HG02678 (cell line): Measurements from ENCODE around the gene C1orf74.
A peak's percentile ranks its signal among the peaks of the same experiment; 100 is the strongest.

Source experiments
- ATAC-seq: cut with Tn5 transposase; IDR thresholded peaks from one replicate; pipeline ENCODE4 v1.9.1; 2021; ENCODE audit warnings: mild to moderate bottlenecking, moderate library complexity; ENCODE audit not compliant: unreplicated experiment

Gene C1orf74

DNA sequence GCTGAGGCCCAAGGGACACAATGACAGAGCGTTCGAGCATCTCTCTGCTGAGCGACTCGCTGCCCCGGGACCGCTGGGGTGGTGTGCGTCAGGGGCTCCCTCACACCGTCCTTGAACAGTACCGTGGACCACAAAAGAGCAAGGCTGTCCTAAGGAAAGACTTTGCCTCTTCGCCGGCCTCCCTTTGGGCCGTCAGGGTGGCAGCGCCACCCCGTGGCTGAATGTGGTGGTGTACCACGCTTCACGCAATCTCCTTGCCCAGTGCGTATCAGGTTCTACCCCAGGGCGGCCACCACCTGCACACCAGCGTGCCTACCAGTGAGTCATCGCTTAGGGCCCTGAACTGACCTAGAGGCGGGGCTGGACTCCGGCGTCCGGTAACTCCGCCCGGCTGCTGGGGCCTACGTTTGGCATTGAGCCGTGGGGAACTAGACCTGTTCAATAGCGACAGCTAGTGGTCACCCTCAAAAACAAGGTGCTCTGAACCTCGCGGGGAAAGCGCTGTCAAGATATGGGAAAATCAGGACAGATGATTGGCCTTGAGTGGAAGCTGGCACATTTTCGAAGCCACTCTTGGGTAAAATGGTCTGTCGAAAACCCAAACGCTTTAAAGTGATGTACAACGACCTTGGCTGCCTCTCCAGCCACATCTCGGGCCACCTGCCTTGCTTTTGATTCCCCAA lies 36.6 kb downstream of the C1orf74 start:
- ATAC-seq: peak; percentile 72

DNA sequence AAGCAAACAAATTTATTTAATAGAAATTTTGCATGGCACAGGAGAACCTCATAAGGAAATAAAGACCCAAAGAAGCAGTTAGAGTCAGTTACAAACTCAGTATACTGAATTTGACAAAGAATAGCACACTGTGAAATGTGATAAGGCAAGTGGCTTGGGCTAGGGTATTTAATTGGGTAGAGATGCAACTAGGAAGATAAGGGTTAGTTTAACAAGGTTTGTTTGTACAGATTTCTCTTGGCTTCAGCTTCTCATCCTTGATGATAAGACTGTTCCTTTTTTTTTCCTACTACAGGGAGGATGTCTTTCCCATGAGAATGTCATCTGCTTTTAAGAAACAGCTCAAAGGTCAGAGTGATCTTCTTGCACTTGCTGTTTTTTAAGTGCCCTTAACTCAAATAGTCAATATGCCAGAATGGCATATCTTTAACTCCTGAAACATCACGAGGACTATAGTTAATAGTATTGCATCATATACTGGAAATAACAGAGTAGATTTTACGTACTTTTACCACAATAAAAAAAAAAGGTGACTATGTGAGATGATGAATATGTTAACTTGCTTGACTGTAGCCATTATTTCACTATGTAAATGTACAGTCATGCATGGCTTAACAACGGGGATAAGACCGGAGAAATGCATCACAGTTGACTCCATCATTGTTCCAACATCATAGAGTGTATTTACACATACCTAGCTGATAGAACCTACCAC lies 37.8 kb downstream of the C1orf74 start:
- ATAC-seq: no peak

DNA sequence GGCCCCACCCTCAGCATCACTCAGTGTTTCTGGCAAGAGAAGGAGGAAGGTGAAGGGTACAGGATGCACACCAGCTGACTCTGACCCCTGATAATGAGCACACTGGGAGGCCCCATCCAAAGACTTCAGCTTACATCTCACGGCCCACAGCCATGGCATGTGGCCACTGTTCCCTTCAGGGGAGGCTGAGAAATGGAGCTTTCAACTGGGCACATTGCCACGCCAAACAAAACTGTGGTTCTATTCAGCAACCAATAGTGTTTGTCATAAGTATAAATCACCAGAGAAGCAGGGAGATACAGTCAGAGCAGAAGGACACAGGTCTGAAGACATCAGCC lies 41.2 kb downstream of the C1orf74 start:
- ATAC-seq: no peak

DNA sequence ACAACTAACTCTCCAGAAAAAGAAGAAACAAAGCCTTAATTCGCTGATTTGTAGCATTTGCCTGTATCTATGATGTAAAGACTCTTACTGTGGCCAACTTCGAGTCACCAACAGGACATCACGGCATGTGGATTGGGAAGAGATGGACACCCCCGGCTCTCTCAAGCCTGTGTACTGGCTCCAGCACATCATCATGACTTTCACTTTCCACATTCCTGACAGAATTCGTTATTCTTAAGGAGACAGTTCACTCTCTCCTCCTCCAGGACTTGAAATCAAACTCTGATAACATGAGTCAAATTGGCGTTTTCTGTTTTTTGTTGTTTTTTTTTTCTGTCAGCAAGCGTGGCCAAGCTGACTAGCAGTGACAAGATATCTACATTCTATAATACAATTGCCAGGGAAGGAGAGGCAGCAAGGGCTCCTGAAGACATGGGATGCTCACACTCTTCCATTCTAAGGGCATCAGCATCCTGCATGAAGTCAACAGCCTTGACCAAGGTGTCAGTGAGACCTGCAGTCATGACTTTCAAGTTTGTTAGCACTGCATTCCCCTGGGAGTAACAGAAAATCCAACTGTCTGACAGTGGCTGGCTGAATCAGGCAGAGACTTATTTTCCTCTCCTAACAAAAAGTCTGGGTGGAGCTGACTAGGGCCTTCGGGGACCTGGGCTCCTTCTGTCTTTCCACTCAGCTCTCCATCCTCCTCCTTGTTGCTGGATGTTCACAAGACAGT lies 41.8 kb downstream of the C1orf74 start:
- no peak for ATAC-seq

DNA sequence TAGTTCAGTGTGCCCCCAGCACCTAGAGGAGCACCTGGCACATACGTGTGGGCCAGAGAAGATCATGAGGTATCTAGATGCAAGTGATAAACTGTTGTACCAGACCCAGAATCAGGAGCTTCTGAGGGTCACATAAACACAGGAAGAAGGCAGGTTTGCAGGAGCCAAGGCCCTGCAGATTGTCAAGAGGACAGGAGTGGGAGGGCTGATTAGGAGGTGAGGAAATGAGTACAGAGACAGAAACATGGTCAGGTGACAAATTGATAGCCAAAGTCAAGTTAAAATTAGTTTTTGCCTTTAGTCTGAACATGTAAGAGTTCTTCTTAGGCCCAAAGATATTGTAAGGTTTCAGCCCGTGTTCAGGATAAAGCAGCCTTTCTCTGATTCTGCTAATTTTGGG lies 42.5 kb downstream of the C1orf74 start:
- ATAC-seq: no peak

DNA sequence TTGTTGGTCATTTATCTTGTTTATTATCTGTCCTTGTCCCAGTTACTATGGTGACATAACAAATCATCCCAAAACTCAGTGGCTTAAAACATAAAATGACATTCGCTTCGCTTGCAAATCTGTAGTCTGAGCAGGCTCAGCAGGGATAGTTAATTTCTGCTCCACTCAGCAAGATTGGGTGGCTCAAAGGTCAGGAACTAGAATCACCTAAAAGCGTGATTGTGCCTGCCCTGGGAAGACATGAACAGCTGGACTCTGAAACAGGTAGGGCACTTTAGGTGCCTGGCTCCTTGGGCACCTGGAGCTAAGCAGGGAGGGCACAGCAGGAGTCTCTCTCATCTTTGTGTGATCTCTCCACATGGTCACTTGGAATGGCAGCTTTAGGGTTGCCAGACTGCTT lies 43.2 kb downstream of the C1orf74 start:
- no peak for ATAC-seq

DNA sequence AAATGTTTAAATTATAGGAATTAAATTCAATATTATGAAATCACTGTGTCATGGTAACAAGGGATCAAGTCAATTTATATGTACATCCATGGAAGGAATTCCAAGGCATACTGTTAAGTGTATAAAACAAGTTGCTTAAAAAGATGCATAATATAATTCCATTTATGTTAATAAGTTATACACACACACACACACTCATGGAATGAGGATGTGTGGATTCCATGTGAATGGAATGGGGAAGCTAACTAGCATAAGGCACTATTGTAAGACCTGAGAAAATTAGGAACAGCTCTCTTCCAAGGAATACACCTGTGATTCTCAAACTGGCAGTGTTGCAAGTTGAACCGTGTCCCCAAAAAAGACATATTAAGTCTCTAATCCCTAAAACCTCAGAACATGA lies 46.1 kb downstream of the C1orf74 start:
- no peak for ATAC-seq

DNA sequence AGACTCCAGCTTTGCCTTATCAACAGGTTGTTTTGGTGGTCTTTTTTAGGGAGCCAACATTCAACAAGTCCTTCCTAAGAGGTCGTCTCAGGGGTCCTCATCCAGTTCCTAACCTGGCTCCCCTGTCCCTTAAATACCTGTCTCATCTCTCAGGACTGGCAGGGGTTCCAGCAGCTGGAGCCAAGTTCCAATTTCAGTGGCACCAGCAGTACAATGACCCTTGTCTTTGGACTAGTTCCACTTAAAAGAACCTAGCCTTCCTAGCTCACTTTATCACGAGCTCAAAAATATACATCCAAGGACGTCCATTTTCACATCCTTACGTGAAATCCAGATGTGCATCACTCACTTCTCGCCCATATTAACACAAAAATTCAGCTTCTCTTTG lies 47.2 kb downstream of the C1orf74 start:
- no peak for ATAC-seq

DNA sequence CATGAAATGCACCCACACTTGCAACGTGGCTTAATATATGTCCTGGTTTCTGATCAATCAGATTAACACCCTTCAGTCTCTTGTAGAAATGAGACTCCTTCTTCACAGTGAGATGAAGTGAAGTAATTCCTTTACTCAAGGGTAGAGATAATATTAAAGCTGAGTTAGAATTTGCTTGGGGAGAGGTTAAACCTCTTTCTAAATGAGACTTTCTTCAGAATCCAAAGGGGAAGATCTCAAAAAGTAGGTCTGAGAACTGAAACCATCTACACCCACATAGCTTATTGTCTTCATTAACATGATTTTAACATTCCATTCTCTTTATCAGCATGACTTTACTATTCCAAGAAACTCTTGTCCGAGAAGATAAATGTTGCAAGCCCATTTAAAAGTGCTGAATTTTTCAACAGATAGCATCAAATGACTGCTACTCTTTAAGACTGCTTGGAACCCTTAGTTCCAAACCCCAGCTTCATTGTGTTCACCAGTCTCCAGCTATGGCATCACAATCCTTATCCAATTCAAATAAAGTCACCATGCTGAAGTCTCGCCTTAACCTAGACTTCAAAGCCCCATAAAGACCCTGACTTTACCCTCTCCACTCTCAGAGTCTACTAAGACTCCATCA lies 47.8 kb downstream of the C1orf74 start:
- no peak for ATAC-seq

DNA sequence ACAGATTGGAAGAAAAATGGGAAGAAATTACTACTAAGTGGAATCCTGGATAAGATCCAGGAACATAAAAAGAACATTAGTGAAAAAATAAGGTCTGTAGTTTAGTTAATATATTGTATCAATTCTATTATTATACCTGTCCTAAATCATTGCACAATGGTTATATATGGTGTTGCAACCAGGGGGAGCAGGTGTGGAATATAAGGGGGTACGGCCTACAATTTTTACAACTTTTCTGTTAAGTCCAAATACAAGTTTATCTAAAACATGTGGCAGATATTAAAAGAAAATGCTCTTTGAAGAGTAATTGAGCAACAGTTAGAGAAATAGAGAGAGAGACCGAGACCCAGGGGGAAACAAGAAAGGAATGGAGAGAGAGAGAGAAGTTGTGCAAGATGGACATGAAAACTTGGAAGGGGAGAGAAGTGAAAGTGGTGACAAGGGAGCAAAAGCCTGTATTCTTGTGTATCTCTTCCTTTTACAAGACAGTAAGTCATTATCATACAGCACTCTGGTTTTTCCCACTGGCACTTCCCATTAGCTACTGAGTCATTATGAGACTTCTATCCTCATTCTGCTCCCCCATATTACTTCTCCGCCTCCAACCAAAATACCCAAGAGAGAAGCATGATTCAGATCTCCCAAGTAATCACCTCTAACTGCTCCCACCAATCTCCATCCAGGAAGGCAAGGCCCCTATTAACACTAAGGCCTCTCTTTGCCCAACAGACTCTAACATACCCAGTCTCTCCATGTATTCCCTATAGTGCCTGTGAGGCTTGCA lies 50.8 kb downstream of the C1orf74 start:
- no peak for ATAC-seq

DNA sequence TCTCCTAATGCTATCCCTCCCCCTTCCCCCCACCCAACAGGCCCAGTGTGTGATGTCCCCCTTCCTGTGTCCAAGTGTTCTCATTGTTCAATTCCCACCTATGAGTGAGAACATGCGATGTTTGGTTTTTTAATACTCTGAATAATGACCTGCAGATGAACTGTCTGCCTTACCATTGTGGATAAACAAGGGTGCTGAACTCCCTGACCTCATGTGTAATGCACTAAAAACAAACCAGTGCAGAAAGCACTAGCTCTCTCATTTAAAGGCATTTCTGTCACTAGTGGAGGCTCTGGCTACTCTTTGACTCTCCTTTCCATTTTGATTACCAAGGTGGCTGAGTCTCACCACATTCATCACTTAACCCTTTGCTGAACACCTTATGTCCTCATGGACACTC lies 51.6 kb downstream of the C1orf74 start:
- ATAC-seq: no peak

DNA sequence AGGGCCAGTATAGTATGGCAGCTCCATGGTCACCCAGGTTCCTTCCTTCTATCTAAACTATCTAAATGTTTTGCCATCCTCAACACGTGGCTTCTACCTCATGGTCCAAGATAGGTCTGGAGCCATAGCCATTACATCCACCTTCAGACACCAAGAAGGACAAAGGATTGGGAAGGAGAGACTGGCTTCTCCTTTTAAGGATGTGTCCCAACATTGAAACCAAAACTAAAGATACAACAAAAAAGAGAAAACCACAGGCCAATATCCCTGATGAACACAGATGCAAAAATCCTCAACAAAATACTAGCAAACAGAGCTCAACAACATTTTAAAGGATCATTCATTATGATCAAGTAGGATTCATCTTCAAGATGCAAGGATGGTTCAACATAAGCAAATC lies 54.9 kb downstream of the C1orf74 start:
- ATAC-seq: no peak
